AG04449 (cell line): ENCODE data around the gene EPC1.

Experiments
- CTCF ChIA-PET: fragments of 350-600 bp; formaldehyde crosslinking; extraction: SDS; loops from one replicate; lab custom pipeline; 2021; ENCODE audit warnings: antibody characterized with exemption; lab: Yijun Ruan, JAX
- POLR2A ChIA-PET: fragments of 400-600, 350-600 bp; formaldehyde crosslinking; extraction: SDS; loops from one replicate; lab custom pipeline; 2020; ENCODE audit warnings: antibody characterized with exemption, inconsistent platforms; lab: Yijun Ruan, JAX
- DNase-seq: peaks from one replicate; pipeline ENCODE4 v3.0.0-alpha.2; 2010; ENCODE audit warnings: low read depth, low spot score
- H3K4me3 ChIP-seq: 2 replicates; pipeline ENCODE4 v1.5.1; 2011; ENCODE audit warnings: low read depth, mild to moderate bottlenecking, control low read depth, low read length
- CTCF ChIP-seq: IDR thresholded peaks from one replicate; pipeline ENCODE4 v1.5.1; 2011; ENCODE audit warnings: mild to moderate bottlenecking, moderate library complexity, low read length, control low read depth, inconsistent platforms; ENCODE audit not compliant: insufficient read depth; ENCODE audit errors: missing control alignments

The EPC1 gene

GRCh38 chr10:32327364-32327691, 19.6 kb downstream of the EPC1 start:
- CTCF ChIA-PET = interaction anchor here (1.1 kb wide), 1 partner anchor 17 kb away, joined by 4 read pairs; no protein-coding TSS in a partner anchor
- no peak for TF ChIP-seq CTCF
- no peak overlapping the region for H3K4me3 ChIP-seq
- POLR2A ChIA-PET = no interaction called here
- no peak for DNase-seq

- ChIA-PET POLR2A (interaction anchor here (0.6 to 0.7 kb wide), 2 partner anchors 19 to 28 kb away, joined by 3 to 4 read pairs; no protein-coding TSS in a partner anchor), CTCF (no interaction called here)
- no peak for TF ChIP-seq CTCF
- DNase-seq = no peak
- H3K4me3 ChIP-seq = no peak overlapping the region
These were observed 20.1 kb downstream of the EPC1 start for GRCh38 chr10:32326680-32327363.

GRCh38 chr10:32326119-32326518, 20.8 kb downstream of the EPC1 start:
- CTCF ChIA-PET = no interaction called here
- DNase-seq = no peak
- no peak overlapping the region for H3K4me3 ChIP-seq
- no peak for TF ChIP-seq CTCF
- POLR2A ChIA-PET = interaction anchor here (0.7 kb wide), 1 partner anchor 27 kb away, joined by 4 read pairs; no protein-coding TSS in a partner anchor

- H3K4me3 ChIP-seq = no peak overlapping the region
- DNase-seq = no peak
- TF ChIP-seq CTCF = no peak
- POLR2A ChIA-PET = no interaction called here
- CTCF ChIA-PET = interaction anchor here (0.8 to 4.5 kb wide), 3 partner anchors 8 to 132 kb away, joined by 3 to 17 read pairs (median 3); no protein-coding TSS in a partner anchor
These were observed 23.9 kb downstream of the EPC1 start for GRCh38 chr10:32323051-32323450.

- POLR2A ChIA-PET = no interaction called here
- CTCF ChIA-PET = interaction anchor here (4.5 kb wide), 1 partner anchor 24 kb away, joined by 17 read pairs; no protein-coding TSS in a partner anchor
These were observed 25.8 kb downstream of the EPC1 start for GRCh38 chr10:32321016-32321631.

More at GRCh38 chr10:32321016-32321631, 25.8 kb downstream of the EPC1 start:
- TF ChIP-seq CTCF = no peak
- no peak overlapping the region for H3K4me3 ChIP-seq
- no peak for DNase-seq
